Peyer's patch (tissue), 4 donors: ENCODE measurements around the gene TSSC4. TPM values are rescaled to one million over a fixed set of nuclear protein-coding genes. Genes with fewer than 3 reads are reported as not detected.

ENCODE experiments used
- DNase-seq, 3 donors: peaks; one replicate each; pipeline ENCODE4 v3.0.0-alpha.2; 2017 to 2019
- H3K27ac ChIP-seq, 4 donors: fragments of 200-600 bp; sonication (generic); one replicate each; pipeline ENCODE4 v1.5.1; 2016 to 2019
- H3K27me3 ChIP-seq, 2 donors: fragments of 200-600 bp; sonication (generic); one replicate each; pipeline ENCODE4 v1.5.1; 2019
- H3K36me3 ChIP-seq, 3 donors: fragments of 200-600 bp; sonication (generic); one replicate each; pipeline ENCODE4 v1.5.1; 2016 to 2019
- H3K4me1 ChIP-seq, 4 donors: fragments of 200-600 bp; sonication (generic); one replicate each; pipeline ENCODE4 v1.5.1; 2016 to 2019
- H3K4me3 ChIP-seq, 4 donors: fragments of 200-600 bp; sonication (generic); 1 replicate in 3 of 4; 2 replicates in 1 of 4; pipeline ENCODE4 v1.5.1; 2016 to 2019; ENCODE audit warnings: mild to moderate bottlenecking in 1 of 4
- H3K9me3 ChIP-seq, 4 donors: fragments of 200-600 bp; sonication (generic); one replicate each; pipeline ENCODE4 v1.5.1; 2016 to 2019; ENCODE audit warnings: mild to moderate bottlenecking in 1 of 4
- POLR2A ChIP-seq, 2 donors: fragments of 450-650 bp; IDR thresholded peaks; one replicate each; pipeline ENCODE4 v1.5.1; 2017; ENCODE audit warnings: antibody characterized with exemption in 2 of 2, mild to moderate bottlenecking in 2 of 2, moderate library complexity in 2 of 2
- total RNA-seq, 4 donors: library from RNA; depleted of rRNA; stranded (reverse); fragments of >200 nt; gene quantifications; one replicate each; pipeline ENCODE4 v1.1.0, GENCODE V29; 2016
- TF ChIP-seq, protein P1 (sequence below), 6 experiments: fragments of 450-650 bp in 4 of 6; fragments of 200-600 bp in 2 of 6; sonication (generic) in 1 of 6; IDR thresholded peaks; one replicate each; pipeline ENCODE4 v1.5.1; 2017 to 2019; ENCODE audit warnings: antibody characterized with exemption in 6 of 6, mild to moderate bottlenecking in 3 of 6, moderate library complexity in 1 of 6

TSSC4 gene
- total RNA-seq, 4 donors from 2014 or later, result 16.5 to 40.2 (median 34.1) TPM

DNA sequence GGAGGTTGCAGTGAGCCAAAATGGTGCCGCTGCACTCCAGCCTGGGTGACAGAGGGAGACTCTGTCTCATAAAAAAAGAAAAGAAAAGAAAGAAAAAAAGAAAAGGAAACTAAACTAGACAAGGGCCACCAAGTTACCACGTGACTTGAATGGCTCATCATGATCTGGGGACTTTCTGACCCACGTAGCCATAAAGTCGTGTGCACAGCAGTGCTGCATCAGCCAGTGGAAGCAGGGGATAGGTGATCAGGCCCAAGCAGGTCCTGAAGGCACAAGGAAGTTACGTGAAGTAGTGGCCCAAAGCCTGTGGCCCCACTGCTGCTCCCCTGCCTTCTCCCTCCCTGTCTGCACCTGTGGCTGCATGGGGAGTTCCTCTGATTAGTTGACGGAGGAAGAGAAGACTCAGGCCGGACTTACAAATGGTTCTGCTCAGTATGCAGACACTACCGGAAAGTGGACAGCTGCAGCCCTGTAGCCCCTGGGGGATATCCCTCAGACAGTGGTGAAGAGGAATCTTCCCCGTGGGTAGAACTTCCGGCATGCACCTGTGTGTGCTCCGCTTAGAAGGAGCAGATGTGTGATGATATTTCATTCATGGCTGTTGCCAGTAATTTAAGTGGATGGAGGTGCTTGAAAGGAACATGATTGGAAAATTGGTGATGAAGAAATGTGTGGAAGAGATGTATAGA, 41.7 kb upstream of the TSSC4 start:
- no peaks in the 10 kb centered on the region for H3K9me3 ChIP-seq
- H3K27me3 ChIP-seq, result no peaks in the 10 kb centered on the region
- no peaks in the 10 kb centered on the region for H3K4me1 ChIP-seq
- no peaks in the 10 kb centered on the region for H3K36me3 ChIP-seq
- no peak overlapping the region for H3K4me3 ChIP-seq
- no peak for TF ChIP-seq POLR2A (IDR thresholded peaks at IDR 0.05)
- TF ChIP-seq, protein P1, sequence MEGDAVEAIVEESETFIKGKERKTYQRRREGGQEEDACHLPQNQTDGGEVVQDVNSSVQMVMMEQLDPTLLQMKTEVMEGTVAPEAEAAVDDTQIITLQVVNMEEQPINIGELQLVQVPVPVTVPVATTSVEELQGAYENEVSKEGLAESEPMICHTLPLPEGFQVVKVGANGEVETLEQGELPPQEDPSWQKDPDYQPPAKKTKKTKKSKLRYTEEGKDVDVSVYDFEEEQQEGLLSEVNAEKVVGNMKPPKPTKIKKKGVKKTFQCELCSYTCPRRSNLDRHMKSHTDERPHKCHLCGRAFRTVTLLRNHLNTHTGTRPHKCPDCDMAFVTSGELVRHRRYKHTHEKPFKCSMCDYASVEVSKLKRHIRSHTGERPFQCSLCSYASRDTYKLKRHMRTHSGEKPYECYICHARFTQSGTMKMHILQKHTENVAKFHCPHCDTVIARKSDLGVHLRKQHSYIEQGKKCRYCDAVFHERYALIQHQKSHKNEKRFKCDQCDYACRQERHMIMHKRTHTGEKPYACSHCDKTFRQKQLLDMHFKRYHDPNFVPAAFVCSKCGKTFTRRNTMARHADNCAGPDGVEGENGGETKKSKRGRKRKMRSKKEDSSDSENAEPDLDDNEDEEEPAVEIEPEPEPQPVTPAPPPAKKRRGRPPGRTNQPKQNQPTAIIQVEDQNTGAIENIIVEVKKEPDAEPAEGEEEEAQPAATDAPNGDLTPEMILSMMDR (IDR thresholded peaks at IDR 0.05), result no peak
- peak in 2 of 3 donors; percentile 17 to 37 for DNase-seq
- no peak overlapping the region for H3K27ac ChIP-seq

DNA sequence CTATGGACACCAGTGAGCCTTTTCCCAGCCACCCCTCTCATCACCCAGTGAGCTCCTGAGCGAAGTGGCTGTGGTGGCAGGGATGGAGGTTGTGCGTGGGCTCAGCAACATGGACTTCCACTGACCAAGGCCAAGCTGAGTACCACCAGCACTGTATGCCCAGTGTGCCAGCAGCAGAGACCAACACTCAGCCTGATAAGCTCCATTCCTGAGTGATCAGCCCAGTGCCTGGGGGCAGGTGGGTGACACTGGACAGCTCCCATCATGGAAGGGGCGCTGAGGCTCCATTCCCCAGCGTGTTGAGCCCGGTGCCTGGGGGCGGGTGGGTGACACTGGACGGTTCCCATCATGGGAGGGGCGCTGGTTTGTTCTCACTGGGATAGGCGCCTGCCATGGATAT, 41.0 kb upstream of the TSSC4 start:
- TF ChIP-seq POLR2A (IDR thresholded peaks at IDR 0.05), result no peak
- TF ChIP-seq, protein P1 (IDR thresholded peaks at IDR 0.05), result no peak
- Histone ChIP-seq H3K9me3 (no peaks in the 10 kb centered on the region), H3K4me3 (no peak overlapping the region), H3K4me1 (no peaks in the 10 kb centered on the region), H3K27ac (no peak overlapping the region), H3K36me3 (no peaks in the 10 kb centered on the region), H3K27me3 (no peaks in the 10 kb centered on the region)
- DNase-seq, result peak in 1 of 3 donors; percentile 18

GRCh38 chr11:2360081-2360642, 40.4 kb upstream of the TSSC4 start:
- no peaks in the 10 kb centered on the region for H3K9me3 ChIP-seq
- H3K27me3 ChIP-seq, result no peaks in the 10 kb centered on the region
- no peak overlapping the region for H3K4me3 ChIP-seq
- no peak for TF ChIP-seq POLR2A (IDR thresholded peaks at IDR 0.05)
- TF ChIP-seq, protein P1 (IDR thresholded peaks at IDR 0.05), result no peak
- H3K27ac ChIP-seq, result no peak overlapping the region
- H3K36me3 ChIP-seq, result no peaks in the 10 kb centered on the region
- no peaks in the 10 kb centered on the region for H3K4me1 ChIP-seq
- no peak for DNase-seq

GRCh38 chr11:2361565-2361964, 39.0 kb upstream of the TSSC4 start:
- Histone ChIP-seq H3K27ac (no peak overlapping the region), H3K9me3 (no peaks in the 10 kb centered on the region), H3K27me3 (no peaks in the 10 kb centered on the region), H3K36me3 (no peaks in the 10 kb centered on the region), H3K4me1 (no peaks in the 10 kb centered on the region), H3K4me3 (no peak overlapping the region)
- no peak for DNase-seq
- no peak for TF ChIP-seq POLR2A (IDR thresholded peaks at IDR 0.05)
- TF ChIP-seq, protein P1 (IDR thresholded peaks at IDR 0.05), result no peak

DNA sequence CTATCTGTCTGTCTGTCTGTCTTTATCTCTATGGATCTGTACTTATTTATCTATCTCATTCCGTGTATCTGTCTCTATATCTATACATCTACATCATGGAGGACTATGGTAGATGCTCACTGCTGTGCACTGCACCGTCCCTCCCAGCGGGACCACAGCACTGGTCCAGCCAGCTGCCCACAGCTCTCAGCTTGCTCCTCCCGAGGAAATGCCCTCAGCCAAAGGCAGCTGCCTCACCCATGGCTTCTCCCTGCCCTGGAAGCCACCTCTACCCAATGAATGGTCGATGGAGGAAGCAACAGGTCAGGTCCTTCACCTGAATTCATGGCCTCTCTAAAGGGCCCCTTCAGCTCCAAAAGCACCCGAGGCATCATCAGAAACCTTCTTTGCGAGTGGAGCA, 38.1 kb upstream of the TSSC4 start:
- no peak overlapping the region for H3K27ac ChIP-seq
- no peak for DNase-seq
- H3K4me3 ChIP-seq, result no peak overlapping the region
- H3K36me3 ChIP-seq, result no peaks in the 10 kb centered on the region
- H3K27me3 ChIP-seq, result no peaks in the 10 kb centered on the region
- no peaks in the 10 kb centered on the region for H3K4me1 ChIP-seq
- TF ChIP-seq, protein P1 (IDR thresholded peaks at IDR 0.05), result no peak
- no peaks in the 10 kb centered on the region for H3K9me3 ChIP-seq
